Dendritic cell treated with granulocyte-macrophage colony-stimulating factor and Interleukin-4, amounts not matched to agents 40 ng/mL and 50 ng/mL, for 4 days (primary cell): ENCODE measurements around the gene ST8SIA6.

Experiments used
- H3K27ac Mint-ChIP-seq: one replicate; pipeline ENCODE4 v1.8.0; 2022; ENCODE audit warnings: mild to moderate bottlenecking, mixed read lengths
- H3K27me3 Mint-ChIP-seq: one replicate; pipeline ENCODE4 v1.8.0; 2022; ENCODE audit warnings: mild to moderate bottlenecking, mixed read lengths
- H3K36me3 Mint-ChIP-seq: one replicate; pipeline ENCODE4 v1.8.0; 2022; ENCODE audit warnings: low read depth, mixed read lengths
- H3K4me1 Mint-ChIP-seq: one replicate; pipeline ENCODE4 v1.8.0; 2022; ENCODE audit warnings: low read depth, mixed read lengths
- H3K4me3 Mint-ChIP-seq: one replicate; pipeline ENCODE4 v1.8.0; 2022; ENCODE audit warnings: mild to moderate bottlenecking, moderate library complexity, mixed read lengths
- H3K9me3 Mint-ChIP-seq: one replicate; pipeline ENCODE4 v1.8.0; 2022; ENCODE audit warnings: mixed read lengths
- intact Hi-C: fragments of 100-400 bp; cut with micrococcal nuclease; formaldehyde crosslinking; loops from one replicate; pipeline ENCODE4 v1.15.0; 2022

The ST8SIA6 gene

GRCh38 chr10:17292375-17292774 is 162.0 kb downstream of the ST8SIA6 start:
- intact Hi-C loops, result no loop called here
- Mint-ChIP-seq H3K4me3 (no peak overlapping the region), H3K4me1 (no peaks in the 10 kb centered on the region), H3K27ac (no peak overlapping the region), H3K27me3 (peaks cover 12% of the 10 kb centered on the region), H3K9me3 (no peaks in the 10 kb centered on the region), H3K36me3 (no peaks in the 10 kb centered on the region)

- no peak overlapping the region for H3K27ac Mint-ChIP-seq
- H3K4me3 Mint-ChIP-seq, result no peak overlapping the region
- intact Hi-C loops, result loop anchor here (2.0 kb wide), 1 partner anchor 309 kb away; no protein-coding TSS in a partner anchor
- no peaks in the 10 kb centered on the region for H3K36me3 Mint-ChIP-seq
- no peaks in the 10 kb centered on the region for H3K4me1 Mint-ChIP-seq
- peaks cover 14% of the 10 kb centered on the region for H3K27me3 Mint-ChIP-seq
- H3K9me3 Mint-ChIP-seq, result no peaks in the 10 kb centered on the region
These were observed 164.2 kb downstream of the ST8SIA6 start for GRCh38 chr10:17290226-17290625.

- no peak overlapping the region for H3K4me3 Mint-ChIP-seq
- H3K9me3 Mint-ChIP-seq, result no peaks in the 10 kb centered on the region
- no peaks in the 10 kb centered on the region for H3K36me3 Mint-ChIP-seq
- H3K27me3 Mint-ChIP-seq, result peaks cover 14% of the 10 kb centered on the region
- intact Hi-C loops, result loop anchor here (2.0 kb wide), 1 partner anchor 309 kb away; no protein-coding TSS in a partner anchor
- H3K4me1 Mint-ChIP-seq, result no peaks in the 10 kb centered on the region
- H3K27ac Mint-ChIP-seq, result no peak overlapping the region
These were observed 164.6 kb downstream of the ST8SIA6 start for GRCh38 chr10:17289763-17290162.

DNA sequence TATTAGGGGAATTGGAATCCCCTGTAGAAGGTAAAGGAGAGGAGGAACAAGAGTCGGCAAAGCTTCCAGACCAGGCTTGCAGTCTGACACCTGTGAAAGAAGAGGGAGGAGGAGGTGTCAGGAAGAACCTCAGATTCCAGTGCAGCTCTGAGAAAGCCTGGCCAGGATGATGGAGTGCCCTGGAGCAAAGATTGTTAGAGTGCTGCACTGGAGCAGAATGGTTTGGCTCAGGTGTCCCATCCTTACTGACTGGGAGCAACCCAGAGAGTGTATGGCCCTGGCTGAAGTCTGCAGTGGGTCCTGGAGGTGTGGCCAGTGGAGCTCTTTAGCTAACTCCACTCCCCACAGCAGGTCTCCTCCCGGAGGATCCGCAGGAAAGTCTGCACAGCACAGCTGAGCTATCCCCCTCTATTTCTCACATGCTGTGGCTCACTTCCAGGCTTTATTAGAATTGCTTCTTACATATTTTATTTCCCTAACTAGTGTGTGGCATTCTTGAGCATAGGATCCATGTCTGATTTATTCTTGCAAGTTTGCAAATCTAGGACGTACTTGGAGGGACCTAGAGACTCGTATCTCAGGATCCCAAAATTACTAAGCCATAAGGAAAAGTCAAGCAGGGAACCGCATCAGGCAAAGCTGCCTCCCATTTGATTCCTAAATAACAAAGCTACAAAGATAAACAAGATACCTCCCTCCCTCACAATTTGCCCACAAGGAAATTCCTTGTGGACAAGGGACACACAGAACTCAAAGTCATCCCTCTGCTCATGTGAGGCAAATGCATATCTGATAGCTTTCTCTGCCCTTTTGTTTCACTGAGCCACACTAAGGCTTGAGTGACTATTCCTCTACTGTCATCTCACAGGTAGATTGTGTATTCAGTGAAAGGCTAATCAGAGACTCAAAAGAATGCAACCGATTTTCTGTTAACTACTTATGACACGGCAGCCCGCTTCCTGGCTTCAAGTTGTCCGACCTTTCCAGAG is 167.5 kb downstream of the ST8SIA6 start:
- no peak overlapping the region for H3K4me3 Mint-ChIP-seq
- peaks cover 22% of the 10 kb centered on the region for H3K9me3 Mint-ChIP-seq
- no peaks in the 10 kb centered on the region for H3K4me1 Mint-ChIP-seq
- H3K27me3 Mint-ChIP-seq, result peaks cover 14% of the 10 kb centered on the region
- H3K27ac Mint-ChIP-seq, result no peak overlapping the region
- intact Hi-C loops, result no loop called here
- H3K36me3 Mint-ChIP-seq, result no peaks in the 10 kb centered on the region

DNA sequence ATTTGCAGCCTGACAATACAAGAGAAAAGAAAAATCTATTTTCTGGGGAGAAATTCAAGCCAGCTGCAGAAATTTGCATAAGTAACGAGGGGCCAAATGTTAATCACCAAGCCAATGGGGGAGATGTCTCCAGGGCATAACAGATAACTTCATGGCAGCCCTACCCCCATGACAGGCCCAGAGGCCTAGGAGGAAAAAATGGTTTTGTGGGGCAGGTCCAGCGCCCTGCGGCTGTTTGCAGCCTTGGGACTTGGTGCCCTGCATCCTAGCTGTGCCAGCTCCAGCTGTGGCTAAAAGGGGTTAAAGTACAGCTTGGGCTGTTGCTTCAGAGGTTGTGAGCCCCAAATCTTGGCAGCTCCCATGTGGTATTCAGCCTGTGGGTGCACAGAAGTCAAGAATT is 172.1 kb downstream of the ST8SIA6 start:
- Mint-ChIP-seq H3K4me1 (no peaks in the 10 kb centered on the region), H3K4me3 (no peak overlapping the region), H3K27me3 (peaks cover under 1% of the 10 kb centered on the region), H3K36me3 (no peaks in the 10 kb centered on the region), H3K27ac (no peak overlapping the region), H3K9me3 (peaks cover 35% of the 10 kb centered on the region)
- intact Hi-C loops, result no loop called here

DNA sequence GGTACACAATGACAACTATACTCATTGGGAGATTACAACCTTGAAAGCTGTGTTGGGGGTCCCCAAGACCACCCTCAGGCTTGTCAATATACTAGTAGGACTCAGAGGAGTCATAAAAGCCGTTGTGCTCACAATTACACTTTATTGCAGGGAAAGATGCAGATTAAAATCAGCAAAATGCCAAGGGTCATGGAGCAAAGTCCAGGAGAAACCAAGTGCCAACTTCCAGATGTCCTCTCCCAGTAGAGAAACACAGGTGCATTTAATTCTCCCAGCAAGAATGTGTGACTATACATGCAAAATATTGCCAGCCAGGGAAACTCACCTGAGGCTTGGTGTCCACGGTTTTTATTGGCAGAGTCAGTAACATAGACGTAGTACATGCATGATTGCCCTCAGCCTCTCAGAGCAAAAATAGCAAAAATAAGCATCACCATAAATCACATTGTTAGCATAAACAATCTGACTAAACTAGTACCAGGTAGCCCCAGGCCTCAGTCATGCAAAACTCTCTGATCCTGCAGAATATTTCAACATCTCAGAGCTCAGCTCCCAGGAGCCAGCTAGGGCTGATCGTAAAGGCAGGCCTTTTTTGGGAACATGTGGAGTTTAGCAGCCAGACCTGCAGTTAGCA is 175.7 kb downstream of the ST8SIA6 start:
- peaks cover 50% of the 10 kb centered on the region for H3K9me3 Mint-ChIP-seq
- H3K27ac Mint-ChIP-seq, result no peak overlapping the region
- no peak overlapping the region for H3K4me3 Mint-ChIP-seq
- H3K36me3 Mint-ChIP-seq, result no peaks in the 10 kb centered on the region
- intact Hi-C loops, result no loop called here
- no peaks in the 10 kb centered on the region for H3K27me3 Mint-ChIP-seq
- H3K4me1 Mint-ChIP-seq, result no peaks in the 10 kb centered on the region

GRCh38 chr10:17276756-17277424 is 177.5 kb downstream of the ST8SIA6 start:
- no peaks in the 10 kb centered on the region for H3K36me3 Mint-ChIP-seq
- H3K27ac Mint-ChIP-seq, result no peak overlapping the region
- intact Hi-C loops, result no loop called here
- no peaks in the 10 kb centered on the region for H3K27me3 Mint-ChIP-seq
- peaks cover 32% of the 10 kb centered on the region for H3K9me3 Mint-ChIP-seq
- no peak overlapping the region for H3K4me3 Mint-ChIP-seq
- no peaks in the 10 kb centered on the region for H3K4me1 Mint-ChIP-seq

GRCh38 chr10:17273403-17273802 is 181.0 kb downstream of the ST8SIA6 start:
- intact Hi-C loops, result no loop called here
- Mint-ChIP-seq H3K4me1 (no peaks in the 10 kb centered on the region), H3K9me3 (peaks cover 19% of the 10 kb centered on the region), H3K27ac (no peak overlapping the region), H3K27me3 (no peaks in the 10 kb centered on the region), H3K4me3 (no peak overlapping the region), H3K36me3 (no peaks in the 10 kb centered on the region)

- no peaks in the 10 kb centered on the region for H3K36me3 Mint-ChIP-seq
- no peak overlapping the region for H3K27ac Mint-ChIP-seq
- intact Hi-C loops, result no loop called here
- no peaks in the 10 kb centered on the region for H3K27me3 Mint-ChIP-seq
- no peak overlapping the region for H3K4me3 Mint-ChIP-seq
- H3K4me1 Mint-ChIP-seq, result no peaks in the 10 kb centered on the region
- H3K9me3 Mint-ChIP-seq, result peaks cover 19% of the 10 kb centered on the region
These were observed 181.7 kb downstream of the ST8SIA6 start for GRCh38 chr10:17272648-17273047.
